Activated T-helper 1 cell treated with Interleukin-2 at 50 U/mL for 16 hours (primary cell): ENCODE measurements around the gene SLC24A4.

Experiments used
- DNase-seq: peaks from one replicate; pipeline ENCODE4 v3.0.0-alpha.2; 2020; ENCODE audit warnings: low read depth

SLC24A4 gene

DNA sequence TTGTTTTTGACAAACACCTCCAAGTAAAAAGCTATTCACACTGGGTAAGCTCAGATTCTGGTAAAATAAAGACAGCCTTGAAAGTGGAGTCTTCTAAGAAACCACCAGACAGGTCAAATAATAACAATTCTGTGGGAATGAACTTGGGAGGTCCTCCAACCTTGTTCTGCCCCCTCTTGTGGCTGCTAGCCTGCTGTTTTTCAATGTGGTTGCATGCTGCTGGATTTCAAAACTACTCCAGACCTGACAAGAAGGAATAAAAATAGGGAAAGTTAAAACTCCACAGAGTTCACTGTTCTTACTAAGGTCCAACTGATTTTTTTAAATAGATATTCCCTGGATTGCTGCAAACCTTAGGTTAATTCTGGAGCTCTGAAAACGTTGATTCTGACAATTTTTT, 158.4 kb downstream of the SLC24A4 start:
- no peak for DNase-seq

DNA sequence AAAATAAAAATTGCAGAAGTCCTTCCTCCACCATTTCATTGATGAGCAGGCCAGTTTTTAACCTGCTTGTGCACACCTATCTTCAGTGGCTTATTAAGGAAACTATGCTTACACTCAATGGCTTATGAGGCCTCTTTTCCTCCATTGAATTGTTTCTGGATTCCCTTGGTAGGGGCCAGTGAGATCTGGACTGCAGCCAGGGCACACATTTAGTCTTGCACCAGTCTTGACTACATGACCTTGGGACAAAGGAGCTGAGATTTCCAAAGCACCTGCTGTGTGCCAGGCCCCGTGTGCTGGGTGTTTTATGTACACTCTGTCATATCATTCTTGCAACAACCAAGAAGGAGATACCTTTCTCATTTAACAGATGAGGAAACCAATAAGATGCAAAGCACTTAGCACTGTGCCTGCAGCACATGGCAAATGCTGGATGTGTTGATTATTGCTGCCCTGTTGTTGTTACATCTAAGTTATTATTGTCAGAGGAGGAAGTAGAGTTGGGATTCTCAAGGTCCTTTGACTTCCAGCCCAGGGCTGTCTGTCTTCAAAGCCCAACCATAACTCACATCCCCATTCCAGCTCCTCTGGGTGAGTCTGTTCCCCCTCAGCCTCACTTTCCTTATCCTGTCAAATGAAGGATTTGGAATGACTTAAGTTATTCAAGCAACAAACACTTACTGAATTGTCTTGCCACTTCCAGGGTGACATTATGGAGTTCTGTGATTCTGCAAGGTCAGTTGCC, 159.0 kb downstream of the SLC24A4 start:
- no peak for DNase-seq

DNA sequence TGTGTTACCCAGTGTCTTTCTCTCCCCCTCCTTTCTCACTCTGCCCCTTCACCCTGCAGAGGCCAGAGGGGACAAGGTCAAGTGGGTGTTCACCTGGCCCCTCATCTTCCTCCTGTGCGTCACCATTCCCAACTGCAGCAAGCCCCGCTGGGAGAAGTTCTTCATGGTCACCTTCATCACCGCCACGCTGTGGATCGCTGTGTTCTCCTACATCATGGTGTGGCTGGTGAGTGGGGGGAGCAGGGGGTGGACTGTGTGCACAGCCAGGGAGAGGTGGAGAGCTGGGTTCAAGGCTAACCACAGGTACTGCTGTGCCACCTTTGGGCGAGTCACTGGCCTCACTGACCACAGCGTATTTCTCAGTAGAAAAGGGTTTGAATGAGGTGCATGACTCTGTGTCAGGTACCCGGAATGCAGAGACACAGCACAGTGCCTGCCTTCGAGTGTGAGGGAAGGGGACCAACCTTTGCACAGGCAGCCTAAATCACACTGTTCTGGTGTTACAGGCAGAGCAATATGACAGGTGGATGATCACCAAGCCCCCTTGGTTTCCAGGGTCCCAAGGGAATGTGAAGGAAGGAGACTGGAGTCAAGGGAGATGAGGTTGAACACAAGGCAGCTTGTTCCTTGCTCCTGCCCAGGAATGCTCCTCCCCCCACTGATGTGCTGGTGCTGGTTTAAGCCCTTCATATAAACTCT, 159.8 kb downstream of the SLC24A4 start:
- no peak for DNase-seq

DNA sequence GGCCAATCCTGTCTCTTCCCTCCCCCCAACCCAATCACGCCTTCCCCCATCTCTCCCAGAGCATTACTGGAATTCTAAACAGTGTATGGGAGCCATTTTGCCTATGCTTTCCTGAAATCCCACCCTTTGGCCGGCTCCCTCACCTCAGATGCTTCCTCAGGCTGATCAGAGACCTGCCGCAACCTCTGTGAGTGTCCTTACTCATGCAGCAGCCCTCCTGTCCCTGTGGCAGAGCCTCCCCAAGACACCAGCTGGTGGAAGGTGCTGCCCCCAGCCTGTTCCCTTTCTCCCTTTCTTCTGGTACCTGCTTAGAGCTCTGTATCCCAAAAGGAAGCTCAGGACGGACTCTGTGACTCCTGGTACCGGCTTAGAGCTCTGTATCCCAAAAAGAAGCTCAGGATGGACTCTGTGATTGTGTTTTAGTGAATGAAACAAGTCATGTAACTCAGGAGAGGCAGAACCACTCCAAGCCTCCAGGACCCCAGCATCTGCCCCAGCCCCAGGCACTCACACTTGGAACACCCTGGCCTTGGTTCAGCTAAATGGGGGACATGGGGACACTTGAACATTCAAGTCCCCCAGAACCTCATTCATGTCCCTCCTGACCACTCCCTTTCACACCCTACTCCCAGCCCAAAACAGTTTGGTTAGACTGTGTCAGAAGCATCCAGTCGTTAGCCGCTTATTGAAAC, 161.3 kb downstream of the SLC24A4 start:
- no peak for DNase-seq

DNA sequence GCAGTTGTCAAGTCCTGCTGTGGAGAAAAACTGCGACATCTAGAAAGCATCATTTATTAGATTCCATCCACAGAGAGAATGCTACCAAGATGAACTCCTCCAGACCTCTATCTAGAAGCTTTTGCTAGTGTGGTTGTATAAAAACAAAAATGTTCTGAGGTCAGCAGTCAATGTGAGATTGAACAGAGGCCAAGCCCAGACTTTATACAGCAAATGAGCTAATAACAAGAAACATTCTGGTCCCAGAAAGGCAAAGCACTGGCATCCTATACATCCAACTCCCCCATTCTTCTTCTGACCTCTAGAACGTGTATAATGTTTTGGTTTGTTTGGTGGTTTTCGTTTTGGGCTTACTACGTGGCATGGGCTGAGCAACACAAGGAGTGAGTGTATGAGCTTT, 163.9 kb downstream of the SLC24A4 start:
- DNase-seq = no peak

DNA sequence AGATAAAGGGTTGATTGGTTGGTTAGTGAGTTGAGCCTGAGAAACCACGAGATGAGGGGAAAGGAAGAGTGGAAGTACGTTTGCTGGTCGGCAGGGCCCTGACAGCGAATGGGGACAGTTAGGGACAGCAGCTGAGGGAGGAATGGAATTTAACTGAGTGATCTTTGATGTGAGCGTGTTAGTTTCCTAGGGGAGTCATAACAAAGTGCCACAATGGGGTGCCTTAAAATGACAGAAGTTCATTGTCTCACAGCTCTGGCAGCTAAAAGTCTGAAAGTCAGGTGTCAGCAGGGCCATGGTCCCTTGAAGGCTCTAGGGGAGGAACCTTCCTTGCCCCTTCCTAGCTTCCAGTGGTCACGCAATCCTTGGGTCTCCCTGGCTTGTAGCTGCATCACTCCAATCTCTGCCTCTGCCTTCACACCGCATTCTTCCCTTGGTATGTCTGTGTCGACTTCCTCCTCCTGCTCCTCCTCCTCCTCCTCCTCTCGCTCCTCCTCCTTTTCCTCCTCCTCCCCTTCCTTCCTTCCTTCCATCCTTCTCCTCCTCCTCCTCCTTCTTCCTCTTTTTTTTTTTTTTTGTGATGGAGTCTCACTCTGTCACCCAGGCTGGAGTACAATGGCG, 164.7 kb downstream of the SLC24A4 start:
- DNase-seq = no peak

DNA sequence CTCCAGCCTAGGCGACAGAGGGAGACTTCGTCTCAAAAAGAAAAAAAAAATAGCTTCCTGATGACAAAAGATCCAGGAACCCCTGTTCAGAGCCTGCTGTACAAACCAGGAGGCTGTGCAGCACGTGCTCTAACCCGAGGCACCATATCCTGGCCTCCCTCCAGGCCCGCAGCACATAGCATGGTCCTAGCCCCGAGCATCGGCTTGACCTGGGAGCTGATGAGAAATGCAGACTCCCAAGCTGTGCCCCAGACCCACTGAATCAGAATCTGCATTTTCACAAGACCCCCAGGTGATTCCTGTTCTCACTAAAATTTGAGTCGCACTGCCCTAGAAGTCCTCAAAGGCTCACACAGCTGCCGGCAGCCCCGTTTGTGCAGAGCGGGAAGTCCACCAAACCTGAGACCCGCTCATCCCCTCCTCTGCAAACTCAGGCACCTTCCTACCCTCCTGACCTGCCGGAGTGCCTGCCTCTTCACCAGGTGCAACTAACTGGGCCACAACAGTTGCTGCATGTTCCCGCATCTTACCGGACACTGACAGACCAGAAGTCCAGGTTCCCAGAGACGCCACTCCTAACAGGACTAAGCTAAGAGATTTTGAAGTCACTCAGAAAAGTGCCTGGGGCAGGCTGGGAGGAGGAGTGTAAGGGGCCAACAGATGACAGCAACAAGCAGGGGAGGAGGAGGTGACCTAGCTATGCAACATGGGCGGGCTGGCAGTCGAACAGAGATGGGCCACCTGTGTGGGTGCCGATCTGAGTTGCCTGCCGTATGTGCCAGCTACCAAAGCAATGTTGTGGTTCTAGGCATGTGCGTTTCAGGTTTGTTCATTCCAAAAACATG, 166.7 kb downstream of the SLC24A4 start:
- no peak for DNase-seq

DNA sequence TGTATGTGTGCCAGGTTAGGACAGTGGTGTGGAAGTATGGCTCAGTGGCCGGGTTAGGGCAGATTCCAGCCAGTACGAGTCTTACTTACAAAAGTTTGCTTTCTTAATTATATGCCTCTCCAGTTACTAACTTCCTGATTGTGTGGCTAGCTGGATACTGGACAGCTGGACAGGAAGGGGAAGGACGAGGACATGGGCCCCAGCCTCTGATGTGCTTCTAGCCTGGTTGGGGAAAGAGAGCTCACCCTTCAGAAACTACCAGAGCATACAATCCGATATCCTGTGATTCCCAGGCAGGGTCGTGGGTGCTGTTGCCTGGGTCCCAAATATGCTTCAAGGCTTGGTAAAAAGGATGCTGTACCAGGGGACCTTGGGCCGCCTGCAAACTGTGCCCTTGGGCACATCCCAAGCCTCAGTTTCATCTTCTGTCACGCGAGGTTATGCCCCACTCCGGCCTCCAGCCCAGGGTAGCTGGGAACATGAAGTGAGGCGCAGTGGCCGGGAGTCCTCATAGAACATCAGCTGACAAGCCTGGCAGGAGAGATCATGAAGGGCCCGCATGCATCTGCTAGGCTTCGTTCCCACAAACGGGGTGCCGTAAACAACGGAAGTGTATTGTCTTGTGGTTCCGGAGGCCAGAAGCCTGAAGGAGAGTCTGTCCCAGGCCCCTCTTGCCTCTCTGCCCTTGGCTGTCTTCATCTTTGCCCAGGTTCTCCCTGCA, 167.4 kb downstream of the SLC24A4 start:
- DNase-seq = no peak

DNA sequence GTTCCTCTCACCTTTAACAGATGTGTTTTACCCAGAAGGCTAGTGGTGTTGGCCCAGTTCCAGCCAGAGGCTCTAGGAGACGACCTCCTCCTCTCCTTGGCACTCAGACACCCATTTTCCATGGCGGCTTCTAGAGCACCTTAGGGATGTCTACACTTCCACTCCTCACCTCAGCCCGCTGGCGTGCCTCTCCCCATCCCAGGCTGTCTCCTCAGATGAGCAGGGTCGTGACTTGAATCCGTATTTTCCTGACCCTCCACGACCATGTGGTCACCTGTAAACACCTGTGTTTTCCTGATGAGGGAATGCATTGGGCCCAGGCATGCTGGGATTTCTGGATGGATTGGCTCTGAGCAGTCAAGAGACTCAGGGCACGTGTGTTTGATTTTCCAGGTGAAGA, 168.8 kb downstream of the SLC24A4 start:
- no peak for DNase-seq

DNA sequence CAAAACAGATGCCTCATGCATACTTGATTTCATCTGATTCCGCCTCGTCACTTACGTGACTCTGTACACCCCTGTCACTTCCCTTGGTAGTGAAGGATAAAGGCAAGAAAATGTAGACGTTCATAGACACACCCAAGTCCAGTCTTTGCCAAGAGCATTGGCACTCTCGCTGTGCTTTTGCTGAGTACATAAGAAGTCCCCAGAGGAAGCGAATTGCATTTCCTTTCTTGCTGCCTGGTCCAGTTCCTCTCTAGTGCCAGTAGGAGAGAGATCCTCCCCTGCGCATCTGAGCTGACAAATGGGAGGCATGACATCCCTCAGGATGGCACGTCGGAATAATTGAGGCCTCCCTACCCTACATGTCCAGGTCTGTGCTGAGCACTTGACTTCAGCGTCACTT, 169.3 kb downstream of the SLC24A4 start:
- no peak for DNase-seq

DNA sequence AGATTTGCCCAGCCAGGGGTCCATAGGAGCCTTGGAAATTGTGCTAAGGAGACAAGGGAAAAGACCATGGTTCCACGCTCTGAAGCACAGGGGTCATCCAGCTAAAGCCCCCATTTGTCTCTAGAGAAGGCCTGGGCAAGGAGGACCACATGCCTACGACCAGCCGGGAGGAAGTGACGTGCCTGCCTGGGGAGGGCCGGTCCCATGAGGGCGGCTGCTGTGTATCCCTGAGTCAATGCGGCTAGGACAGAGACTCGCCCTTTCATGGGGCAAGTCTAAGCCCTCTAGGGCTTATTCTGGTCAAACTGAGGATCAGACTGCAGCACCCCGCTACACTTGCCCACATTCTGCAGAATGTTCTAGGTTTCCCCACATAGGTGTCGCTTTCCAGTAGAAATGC, 170.1 kb downstream of the SLC24A4 start:
- DNase-seq = no peak

DNA sequence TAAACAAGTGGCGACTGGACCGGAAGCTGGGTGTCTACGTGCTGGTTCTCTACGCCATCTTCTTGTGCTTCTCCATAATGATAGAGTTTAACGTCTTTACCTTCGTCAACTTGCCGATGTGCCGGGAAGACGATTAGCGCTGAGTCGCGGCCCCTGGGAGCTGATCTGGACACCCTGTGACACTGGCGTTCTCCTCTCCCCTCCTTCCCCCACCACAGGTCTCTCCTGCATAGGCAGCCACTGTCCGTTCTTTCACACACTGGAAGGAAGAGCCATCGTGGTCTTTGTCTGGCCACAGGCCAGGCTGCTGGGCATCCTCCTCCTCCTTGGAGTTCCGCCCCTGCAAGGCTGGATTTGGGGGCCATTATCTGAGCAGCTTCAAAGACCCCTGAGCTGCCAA, 170.5 kb downstream of the SLC24A4 start:
- DNase-seq = no peak

DNA sequence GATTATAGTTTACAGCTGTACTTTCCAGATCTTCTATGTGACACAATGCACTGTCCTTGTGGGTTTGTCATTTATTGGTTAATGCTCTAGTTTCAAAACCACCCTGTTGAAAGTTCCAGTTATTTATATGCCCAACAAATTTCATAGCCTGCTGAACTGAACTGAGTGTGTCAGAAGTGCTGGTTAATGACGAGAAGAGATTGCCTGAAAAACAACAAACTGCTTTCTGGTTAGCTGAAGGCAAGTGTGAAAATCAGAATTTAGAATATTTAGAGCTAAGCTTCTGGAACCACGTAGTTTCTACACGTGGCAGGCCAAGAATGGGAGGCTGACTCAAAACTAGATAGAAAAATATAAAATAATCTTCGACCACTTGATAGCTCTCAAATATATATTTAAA, 171.5 kb downstream of the SLC24A4 start:
- no peak for DNase-seq

DNA sequence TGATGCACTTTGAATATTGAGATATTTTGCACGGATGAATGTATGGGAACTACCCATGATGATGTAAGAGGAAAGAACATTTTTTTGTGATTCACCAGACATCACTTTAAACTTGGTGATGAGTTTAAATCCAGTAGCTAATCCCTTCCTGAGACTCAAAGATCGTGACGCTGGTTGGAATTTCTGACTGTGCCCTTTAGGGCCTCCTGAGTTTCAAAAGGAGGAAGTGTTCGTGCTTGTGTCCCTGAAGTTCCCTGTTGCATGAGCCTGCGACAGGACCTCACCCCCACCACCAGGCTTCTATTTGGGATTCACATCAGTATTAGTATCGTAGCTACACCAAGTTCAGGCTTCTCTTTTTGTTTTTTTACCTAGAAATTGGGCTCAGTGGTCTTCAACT, 172.1 kb downstream of the SLC24A4 start:
- no peak for DNase-seq

DNA sequence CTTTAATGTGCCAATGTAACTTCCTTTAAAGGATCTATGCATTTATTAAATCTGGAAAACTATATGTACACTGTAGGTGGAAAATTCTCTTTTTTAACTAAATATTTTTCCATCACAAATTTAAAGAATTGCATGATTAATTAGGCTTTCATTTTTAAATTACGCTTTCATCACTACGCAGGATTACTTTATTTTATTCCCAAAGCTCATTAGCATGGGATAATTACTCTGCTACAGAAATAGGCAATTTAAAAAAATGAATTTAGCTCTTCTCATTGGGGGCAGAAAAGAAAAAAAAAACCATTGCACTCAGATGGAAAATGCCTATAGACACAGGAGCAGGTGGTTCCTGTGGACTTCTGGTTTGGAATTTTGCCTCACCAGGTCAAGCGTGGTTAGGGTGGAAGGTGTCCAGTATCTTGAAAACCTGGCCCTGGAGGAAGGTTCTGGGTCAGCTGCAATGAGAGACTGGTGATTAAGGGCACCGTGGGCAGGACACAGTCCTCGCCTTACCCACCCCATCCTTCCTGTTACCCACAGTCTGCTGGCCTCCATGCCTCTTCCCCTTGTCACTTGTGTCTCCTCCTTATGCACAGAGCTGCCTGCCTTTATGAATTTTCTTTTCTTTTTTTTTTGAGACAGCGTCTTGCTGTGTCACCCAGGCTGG, 173.4 kb downstream of the SLC24A4 start:
- no peak for DNase-seq

DNA sequence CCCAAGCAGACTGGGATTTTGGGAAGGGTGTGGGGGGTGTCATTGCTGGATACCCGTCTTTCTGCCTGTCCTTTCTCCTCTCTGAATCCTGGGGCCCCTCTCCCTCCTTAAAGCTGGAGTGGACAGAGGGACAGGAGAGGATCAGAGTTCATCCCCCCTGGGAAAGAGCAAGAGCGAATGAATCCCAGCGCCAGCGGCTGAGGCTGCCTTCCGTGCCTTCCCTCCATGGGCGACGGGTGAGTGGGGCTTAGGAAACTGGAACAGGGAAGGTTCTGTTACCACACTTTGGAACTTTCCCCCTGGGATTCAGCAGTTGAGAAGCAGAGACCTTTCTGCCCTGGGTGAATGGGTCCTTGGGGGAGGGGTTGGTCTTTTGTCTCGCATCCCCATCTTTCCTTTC, 174.4 kb downstream of the SLC24A4 start:
- DNase-seq = no peak

DNA sequence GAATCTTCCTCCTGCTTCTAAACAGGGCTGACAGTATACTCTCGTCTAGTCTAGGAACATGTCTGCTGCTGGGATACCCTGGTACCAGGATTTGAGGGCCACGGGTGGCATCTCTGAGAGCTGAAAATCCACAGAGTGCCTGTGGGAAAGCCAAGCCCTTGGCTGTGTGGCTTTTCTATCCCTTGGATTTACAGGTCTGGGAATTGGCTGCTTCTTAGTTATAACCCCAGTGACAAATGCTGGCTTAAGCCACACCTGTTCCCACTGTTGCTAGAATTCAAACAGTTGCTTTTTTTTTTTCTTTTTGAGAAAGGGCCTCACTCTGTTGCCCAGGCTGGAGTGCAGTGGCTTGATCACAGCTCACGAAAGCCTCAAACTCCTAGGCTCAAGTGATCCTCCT, 176.3 kb downstream of the SLC24A4 start:
- no peak for DNase-seq

DNA sequence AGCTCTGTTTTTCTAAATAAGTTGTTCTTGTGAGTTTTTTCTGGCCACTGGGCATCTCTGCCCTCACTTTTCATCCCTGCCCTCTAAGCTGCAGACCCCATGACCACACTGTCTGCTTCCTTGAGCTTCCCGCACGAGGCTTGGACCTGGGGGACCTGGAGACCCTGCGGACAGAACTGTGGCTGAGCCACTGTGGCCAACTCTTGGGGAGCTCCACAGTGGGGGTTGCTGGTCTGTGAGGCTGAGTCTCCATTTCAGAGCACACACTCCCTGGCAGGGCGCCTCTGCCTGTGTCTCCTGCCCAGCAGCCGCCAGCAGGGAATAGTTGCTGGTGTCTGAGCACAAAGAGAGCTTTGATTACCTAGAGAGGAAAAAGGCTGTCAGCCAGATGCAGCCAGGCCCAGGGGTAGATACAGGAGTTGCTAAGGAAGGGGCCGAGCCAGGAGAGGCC, 177.6 kb downstream of the SLC24A4 start:
- no peak for DNase-seq

DNA sequence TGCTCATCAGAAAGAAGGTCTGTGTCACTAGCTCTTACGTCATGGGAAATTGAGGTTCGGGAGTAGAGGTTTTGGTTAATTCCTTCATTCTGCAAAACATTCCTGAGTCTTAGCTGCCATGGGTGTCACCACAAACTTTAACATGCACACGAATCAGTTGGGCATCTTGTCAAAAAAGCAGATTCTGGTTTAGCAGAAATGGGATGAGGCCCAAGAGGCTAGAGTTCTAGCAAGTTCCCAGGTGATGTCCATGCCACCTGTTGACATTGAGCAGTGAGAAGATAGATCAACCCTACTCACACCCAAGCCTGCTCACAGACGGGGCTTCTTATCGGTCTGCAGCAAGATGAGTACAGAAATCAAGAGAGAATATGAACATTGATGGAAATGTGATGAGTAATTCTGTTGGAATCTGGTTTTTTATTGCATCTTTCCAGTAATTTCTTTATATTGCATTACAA, 179.0 kb downstream of the SLC24A4 start:
- DNase-seq = no peak

DNA sequence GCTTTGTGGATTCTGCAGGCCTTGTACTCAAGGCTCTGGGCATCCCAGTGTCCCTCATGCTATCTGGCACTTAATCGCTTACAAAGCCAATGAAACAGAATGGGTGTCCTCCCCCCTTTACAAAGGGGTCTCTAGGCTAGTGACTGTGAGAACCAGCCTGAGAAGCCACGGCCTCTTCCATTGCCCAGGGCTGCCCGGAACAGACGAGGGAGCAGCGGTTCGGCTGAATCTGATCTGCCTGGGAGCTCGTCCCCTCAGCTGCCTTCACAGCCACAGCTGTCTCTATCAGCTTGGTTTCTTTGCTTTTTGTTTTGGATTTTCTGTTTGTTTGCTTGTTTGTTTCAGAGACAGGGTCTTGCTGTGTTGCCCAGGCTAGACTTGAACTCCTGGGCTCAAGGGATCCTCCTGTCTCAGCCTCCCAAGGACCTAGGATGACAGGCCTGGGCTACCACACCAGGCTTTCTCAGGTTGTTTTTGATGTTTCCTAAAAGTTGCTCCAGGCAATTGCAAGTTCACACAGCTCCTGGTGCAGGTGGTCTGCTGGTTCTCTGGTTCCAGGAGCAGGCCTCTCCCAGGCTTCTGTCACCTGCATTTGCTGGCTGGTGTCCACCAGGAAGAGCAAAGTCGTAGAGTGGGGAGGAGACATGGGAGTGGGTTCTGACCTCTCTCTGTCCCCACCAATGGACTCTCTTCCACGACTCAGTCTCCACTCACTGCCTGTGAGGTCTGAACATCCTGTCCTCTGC, 179.7 kb downstream of the SLC24A4 start:
- DNase-seq = no peak
